CD4-positive, alpha-beta T cell treated with Interleukin-4 for 4 hours (primary cell): ENCODE data around the gene ZNF691.
"Not testable (repeated sequence)": the region's sequence is repeated elsewhere in the genome, so short reads cannot be mapped to it uniquely, and the experiment has no call there.

Experiments used
- DNase-seq: peaks from one replicate; pipeline ENCODE4 v3.0.0-alpha.2; 2020

ZNF691 gene

DNA sequence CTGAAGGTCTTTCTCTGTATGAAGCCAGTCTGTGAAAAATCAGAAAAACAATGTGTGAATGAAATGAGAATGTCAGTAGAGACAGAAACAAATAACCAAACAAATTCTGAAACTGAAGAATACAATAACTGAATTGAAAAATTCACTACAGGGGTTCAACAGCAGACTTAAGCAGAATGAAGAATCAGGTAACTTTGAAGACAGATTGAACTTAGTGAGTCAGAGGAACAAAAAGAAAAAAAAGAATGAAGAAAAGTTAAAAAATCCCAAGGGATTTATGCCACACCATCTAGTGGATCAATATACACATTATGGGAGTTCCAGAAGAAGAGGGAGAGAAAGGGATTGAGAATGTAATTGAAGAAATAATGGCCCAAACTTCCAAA lies 14.6 kb downstream of the ZNF691 start:
- no peak for DNase-seq

DNA sequence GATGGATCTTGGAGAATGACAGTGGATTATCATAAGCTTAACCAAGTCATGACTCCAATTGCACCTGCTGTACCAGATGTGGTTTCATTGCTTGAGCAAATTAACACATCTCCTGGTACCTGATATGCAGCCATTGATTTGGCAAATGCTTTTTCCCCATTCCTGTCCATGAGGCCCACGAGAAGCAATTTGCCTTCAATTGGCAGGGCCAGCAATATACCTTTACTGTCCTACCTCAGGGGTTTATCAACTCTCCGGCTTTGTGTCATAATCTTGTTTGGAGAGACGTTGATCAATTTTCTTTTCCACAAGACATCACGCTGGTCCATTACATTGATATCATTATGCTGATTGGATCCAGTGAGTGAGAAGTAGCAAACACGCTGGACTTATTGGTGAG lies 20.1 kb downstream of the ZNF691 start:
- DNase-seq = no peak

DNA sequence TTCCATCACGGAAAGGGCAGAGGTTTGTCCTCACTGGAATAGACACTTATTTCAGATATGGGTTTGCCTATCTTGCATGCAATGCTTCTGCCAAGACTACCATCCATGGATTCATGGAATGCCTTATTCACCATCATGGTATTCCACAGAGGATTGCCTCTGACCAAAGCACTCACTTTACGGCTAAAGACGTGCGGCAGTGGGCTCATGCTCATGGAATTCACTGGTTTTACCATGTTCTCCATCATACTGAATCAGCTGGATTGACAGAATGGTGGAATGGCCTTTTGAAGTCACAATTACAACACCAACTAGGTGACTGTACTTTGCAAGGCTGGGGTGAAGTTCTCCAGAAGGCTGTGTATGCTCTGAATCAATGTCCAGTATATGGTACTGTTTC lies 22.1 kb downstream of the ZNF691 start:
- not testable (repeated sequence) for DNase-seq

DNA sequence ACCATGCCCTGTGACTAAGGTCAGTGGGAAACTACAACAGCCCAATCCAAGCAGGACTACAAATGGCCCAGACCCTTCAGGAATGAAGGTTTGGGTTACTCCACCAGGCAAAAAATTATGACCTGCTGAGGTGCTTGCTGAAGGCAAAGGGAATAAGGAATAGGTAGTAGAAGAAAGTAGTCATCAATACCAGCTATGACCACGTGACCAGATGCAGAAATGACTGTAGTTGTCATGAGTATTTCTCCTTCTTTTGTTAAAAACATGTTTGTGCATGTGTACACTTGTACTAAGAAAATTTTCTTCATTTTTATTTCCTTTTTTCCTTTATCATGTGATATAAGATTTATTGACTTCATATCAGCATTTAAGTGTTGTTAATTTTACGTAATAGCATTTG lies 22.8 kb downstream of the ZNF691 start:
- DNase-seq = not testable (repeated sequence)

DNA sequence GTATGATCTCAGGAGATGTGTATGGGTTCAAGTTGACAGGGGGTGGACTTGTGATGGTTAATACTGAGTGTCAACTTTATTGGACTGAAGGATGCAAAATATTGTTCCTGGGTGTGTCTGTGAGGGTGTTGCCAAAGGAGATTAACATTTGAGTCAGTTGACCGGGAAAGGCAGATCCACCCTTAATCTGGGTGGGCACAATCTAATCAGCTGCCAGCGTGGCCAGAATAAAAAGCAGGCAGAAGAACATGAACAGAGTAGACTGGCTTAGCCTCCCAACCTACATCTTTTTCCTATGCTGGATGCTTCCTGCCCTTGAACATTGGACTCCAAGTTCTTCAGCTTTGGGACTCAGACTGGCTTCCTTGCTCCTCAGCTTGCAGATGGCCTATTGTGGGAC lies 23.3 kb downstream of the ZNF691 start:
- DNase-seq = not testable (repeated sequence)

DNA sequence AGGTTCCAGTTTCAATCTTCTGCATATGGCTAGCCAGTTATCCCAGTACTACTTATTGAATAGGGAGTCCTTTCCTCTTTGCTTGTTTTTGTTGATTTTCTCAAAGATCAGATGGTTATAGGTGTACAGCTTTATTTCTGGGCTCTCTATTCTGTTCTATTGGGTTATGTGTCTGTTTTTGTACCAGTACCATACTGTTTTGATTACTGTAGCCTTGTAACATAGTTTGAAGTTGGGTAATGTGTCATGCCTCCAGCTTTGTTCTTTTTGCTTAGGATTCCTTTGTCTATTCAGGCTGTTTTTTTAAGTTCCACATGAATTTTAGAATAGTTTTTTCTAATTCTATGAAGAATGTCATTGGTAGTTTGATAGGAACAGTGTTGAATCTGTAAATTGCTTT lies 26.7 kb downstream of the ZNF691 start:
- not testable (repeated sequence) for DNase-seq

DNA sequence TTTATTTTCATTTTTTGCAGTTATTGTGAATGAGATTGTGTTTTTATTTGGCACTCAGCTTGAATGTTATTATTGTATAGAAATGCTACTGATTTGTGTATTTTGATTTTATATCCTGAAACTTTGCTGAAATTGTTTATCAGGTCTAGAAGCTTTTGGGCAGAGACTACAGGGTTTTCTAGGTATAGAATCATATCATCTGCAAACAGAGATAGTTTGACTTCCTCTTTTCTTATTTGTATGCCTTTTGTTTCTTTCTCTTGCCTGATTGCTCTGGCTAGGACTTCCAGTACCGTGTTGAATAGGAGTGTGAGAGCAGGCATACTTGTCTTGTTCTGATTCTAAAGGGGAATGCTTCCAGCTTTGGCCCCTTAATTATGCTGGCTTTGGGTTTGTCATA lies 27.3 kb downstream of the ZNF691 start:
- DNase-seq = no peak

DNA sequence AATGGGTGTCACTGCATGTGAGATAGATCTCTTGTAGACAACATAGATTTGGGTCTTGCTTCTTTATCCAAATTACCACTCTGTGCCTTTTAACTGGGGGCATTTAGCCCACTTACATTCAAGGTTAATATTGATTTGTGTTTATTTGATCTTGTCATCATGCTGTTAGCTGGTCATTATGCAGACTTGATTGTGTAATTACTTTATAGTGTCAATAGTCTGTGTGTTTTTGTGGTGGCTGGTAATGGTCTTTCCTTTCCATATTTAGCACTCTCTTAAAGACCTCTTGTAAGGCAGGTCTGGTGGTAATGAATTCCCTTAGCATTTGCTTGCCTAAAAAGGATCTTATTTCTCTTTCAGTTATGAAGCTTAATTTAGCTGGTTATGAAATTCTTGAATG lies 29.6 kb downstream of the ZNF691 start:
- DNase-seq = no peak

DNA sequence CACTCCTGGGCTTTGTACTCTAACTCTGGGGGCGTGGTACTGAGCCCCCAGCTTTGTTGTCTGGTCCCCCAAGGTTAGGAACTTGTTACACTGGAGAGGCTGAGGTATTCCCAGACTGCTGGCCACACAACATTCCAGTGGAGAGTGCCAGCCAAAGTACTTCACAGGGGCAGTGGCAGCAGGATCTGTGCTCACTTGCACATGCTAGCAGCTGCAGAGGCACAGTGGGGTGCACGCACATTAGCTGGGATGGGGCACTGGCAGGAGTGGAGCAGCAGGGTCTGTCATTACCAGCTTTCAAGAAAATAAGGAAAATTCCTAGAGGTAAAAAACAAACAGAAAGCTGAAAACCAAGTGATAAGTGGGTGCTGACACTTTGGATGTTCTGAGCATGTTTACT lies 31.0 kb downstream of the ZNF691 start:
- DNase-seq = no peak

DNA sequence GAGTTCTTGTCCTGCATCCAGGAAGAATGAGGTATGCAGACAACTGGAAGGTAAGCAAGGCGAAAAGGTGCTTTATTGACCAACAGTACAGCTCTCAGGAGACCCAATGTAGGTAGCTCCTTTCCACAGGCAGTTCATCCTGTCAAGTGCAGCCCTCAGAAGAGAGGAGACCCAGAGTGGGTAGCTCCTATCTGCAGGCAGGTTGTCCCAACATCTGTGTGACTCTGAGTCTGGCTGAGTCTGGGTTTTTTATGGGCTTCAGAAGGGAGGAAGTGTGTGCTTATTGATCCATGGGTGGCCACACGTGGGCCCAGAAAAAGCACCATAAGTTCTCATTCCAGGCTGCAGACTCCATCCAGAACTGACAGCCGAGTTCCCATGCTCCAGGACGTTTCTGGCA lies 34.0 kb downstream of the ZNF691 start:
- no peak for DNase-seq

DNA sequence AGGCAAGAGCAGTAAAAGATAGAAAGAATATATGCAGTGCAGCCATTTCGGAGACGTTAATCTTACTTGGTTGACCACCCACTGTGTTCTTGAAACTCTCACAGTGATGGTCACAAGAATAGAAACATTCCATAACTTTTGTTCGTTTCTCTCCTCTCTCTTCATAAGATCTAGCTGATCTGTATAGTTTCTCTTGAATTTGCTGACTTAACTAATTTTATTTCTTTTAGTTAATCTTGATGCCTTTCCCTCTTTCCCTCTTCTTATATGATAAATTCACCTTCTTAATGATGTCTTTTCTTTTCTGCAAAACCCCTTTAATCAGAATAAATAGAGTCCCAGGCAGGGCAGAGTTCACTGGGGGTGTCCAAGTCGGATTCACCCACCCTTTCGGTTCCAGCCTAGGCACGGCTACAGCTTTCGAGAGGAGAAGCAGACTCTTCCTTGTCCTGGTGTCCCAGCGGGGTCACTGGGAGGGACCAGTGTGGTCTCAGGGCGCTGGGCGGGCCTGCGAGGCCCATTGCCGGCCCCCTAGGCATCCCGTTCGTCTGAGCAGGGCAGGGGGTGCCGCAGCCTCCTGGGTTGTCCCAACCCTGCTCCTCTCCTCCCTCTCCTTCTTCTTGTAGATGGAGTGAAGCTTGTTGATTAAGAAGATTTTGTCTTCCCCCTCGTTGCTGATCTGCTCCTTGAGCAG lies 39.8 kb downstream of the ZNF691 start:
- DNase-seq = no peak

DNA sequence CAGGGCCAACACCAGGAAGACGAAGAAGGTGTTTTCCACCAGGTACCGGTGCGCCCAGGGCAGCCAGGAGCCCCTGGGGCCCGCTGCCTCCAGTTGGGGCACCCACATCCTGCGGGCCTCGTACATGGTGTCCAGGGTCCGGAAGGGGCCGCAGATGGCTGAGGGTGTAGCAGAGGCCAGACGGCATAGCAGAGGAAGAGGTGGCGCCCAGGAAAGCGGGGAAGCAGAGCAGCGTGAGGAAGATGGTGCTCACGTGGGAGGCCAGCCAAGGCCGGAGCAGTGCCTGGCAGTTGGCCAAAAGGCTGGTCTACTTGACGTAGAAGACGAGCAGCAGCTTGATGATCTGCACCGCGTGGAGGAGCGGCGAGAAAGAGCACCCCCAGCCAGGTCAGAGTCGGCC lies 40.4 kb downstream of the ZNF691 start:
- no peak for DNase-seq

DNA sequence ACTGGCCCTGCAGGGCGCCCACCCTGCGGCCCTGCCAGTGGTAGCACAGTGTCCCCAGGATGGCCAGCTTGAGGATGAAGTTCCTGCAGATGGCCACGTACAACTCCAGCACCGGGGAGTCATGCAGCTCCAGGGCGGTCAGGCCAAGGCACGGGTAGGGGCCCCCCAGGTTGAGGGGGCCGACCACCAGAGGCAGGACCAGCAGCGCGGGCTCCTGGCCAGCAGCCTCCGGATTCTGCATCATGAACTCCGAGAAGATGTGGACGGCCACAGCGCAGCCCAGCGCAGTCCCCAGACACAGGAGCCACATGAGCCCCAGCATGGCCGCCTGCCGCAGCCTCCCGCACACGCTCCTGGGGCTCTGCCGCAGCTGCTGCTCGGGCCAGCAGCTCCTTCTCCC lies 41.0 kb downstream of the ZNF691 start:
- no peak for DNase-seq

DNA sequence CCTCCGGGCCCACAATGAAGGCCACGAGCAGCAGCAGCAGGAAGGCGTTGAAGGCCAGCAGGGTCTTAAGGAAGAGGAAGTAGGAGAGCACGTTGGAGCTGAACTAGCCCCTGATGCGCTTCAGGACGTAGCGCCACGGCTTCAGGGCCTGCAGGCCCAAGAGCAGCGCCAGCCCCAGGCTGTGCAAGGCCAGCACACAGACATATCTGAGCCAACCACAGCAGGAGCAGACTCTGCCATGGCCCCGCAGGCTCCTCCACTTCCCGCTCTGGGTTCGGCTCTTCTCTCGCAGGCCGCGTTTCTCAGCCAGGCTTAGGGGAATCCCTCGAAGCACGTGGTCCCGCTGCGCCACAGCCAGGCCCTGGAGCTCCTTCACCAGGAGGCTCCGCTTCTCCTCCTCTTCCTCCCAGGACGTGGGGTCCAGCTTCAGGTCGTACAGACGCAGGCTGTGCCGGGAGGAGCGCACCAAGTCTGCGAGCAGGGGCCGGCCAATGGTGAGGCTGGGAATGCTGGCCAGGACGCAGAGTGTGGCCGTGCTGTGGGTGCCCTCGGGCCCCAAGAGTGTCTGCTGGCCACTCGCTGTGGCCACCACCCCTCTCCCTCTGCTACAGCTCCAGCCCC lies 41.7 kb downstream of the ZNF691 start:
- no peak for DNase-seq

DNA sequence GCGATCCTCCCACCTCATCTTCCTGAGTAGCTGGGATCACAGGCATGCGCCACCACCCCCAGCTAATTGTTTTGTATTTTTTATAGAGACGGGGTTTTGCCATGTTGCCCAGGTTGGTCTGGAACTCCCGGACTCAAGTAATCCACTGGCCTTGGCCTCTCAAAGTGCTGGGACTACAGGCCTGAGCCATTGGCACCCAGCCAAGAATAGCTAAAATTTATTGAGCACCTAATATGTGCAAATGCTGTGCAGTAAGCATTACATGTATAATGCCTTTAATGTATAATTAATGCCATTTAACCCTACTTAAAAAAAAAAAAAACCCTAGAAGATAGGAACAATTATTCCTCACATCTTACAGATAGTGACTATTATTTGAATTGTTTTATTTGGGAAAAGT lies 42.9 kb downstream of the ZNF691 start:
- DNase-seq = no peak

DNA sequence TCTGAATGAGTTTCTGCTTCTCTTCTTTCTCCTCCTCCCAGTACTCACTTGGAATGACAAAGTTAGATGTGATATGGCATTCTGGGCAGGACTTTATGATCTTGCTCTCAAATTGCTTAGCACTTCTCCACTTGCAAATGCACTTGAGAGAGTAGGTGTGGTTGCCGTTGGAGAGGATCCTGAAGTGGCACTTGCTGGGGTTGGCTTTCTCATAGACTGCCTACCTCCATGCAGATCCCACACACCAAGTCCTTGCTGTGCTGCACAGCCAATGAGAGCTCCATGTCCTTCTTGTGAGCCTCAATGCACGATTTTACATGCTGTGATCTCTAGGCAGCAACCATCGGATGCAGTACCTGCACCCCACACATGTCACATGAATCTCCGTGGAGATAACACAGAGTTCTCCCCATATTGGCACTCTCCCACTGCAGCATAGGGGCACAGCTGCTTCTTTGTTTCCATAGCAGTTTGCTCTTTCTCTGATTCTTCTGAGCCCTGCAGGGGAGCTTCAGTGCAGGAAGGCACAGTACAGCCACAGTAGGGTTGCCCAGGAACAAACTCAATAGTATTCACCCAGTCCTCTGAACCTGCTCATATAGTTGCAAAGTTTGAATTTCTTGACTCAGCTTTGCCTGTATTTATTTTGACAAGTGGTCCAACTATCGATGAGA lies 45.2 kb downstream of the ZNF691 start:
- no peak for DNase-seq

DNA sequence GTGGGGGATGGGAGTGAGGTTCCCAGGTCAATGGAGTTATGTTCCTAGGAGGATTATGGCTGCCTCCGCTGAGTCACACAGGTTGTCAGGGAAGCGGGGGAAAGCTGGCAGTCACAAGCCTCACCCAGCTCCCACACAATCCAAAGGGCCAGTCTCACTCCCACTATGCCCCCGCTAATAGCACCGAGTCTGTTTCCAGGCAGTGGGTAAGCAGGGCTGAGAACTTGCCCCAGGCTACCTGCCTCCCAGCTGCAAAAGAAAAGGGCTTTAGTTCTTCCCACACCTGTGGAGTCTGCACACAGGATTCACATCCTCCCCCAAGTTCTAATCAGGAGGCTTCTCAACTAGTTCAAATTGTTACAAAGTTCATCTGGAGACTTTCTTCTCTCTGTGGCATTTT lies 53.5 kb downstream of the ZNF691 start:
- not testable (repeated sequence) for DNase-seq
